Measurements from ENCODE around the gene ABCA1.

The ABCA1 gene

GRCh38 chr9:104963076-104963475, 35.1 kb upstream of the ABCA1 start:
- Histone ChIP-seq H3K27ac (ENCODE audit: low read depth, low read length) (no peak overlapping the region), H3K9ac (ENCODE audit: low read length) (no peak overlapping the region), H3K9me3 (ENCODE audit: insufficient read depth, low read length) (no peaks in the 10 kb centered on the region), H2AFZ (ENCODE audit: low read depth, low read length, severe bottlenecking) (no peak overlapping the region), H3K79me2 (ENCODE audit: insufficient read depth, low read length) (no peaks in the 10 kb centered on the region), H3K9me2 (replicated peaks; ENCODE audit: insufficient read depth, low read length) (no peaks in the 10 kb centered on the region), H3K36me3 (ENCODE audit: low read length) (no peaks in the 10 kb centered on the region), H3F3A (ENCODE audit: insufficient read depth) (no peaks in the 10 kb centered on the region), H3K27me3 (ENCODE audit: low read length) (no peaks in the 10 kb centered on the region), H4K20me1 (ENCODE audit: low read depth, low read length) (no peaks in the 10 kb centered on the region), H3K4me2 (ENCODE audit: low read depth, low read length, poor library complexity, severe bottlenecking) (no peak overlapping the region), H3K4me3 (ENCODE audit: insufficient read depth, low read length, poor library complexity, severe bottlenecking) (no peak overlapping the region)
- TF ChIP-seq EZH2phosphoT487 (conservative IDR thresholded peaks at IDR 0.05; ENCODE audit: low read length) (no peak), CTCF (IDR thresholded peaks at IDR 0.05; ENCODE audit: insufficient read depth, low read length, poor library complexity, severe bottlenecking) (no peak)

GRCh38 chr9:104961701-104962359, 33.9 kb upstream of the ABCA1 start:
- no peak for TF ChIP-seq CTCF (IDR thresholded peaks at IDR 0.05; ENCODE audit: insufficient read depth, low read length, poor library complexity, severe bottlenecking)
- TF ChIP-seq EZH2phosphoT487 (conservative IDR thresholded peaks at IDR 0.05; ENCODE audit: low read length), result no peak
- no peaks in the 10 kb centered on the region for H3K9me2 ChIP-seq (replicated peaks; ENCODE audit: insufficient read depth, low read length)
- no peak overlapping the region for H3K4me2 ChIP-seq (ENCODE audit: low read depth, low read length, poor library complexity, severe bottlenecking)
- no peaks in the 10 kb centered on the region for H3K79me2 ChIP-seq (ENCODE audit: insufficient read depth, low read length)
- no peaks in the 10 kb centered on the region for H4K20me1 ChIP-seq (ENCODE audit: low read depth, low read length)
- no peaks in the 10 kb centered on the region for H3F3A ChIP-seq (ENCODE audit: insufficient read depth)
- no peak overlapping the region for H2AFZ ChIP-seq (ENCODE audit: low read depth, low read length, severe bottlenecking)
- no peaks in the 10 kb centered on the region for H3K9me3 ChIP-seq (ENCODE audit: insufficient read depth, low read length)
- no peaks in the 10 kb centered on the region for H3K36me3 ChIP-seq (ENCODE audit: low read length)
- no peak overlapping the region for H3K4me3 ChIP-seq (ENCODE audit: insufficient read depth, low read length, poor library complexity, severe bottlenecking)
- no peak overlapping the region for H3K9ac ChIP-seq (ENCODE audit: low read length)
- H3K27ac ChIP-seq (ENCODE audit: low read depth, low read length), result no peak overlapping the region
- no peaks in the 10 kb centered on the region for H3K27me3 ChIP-seq (ENCODE audit: low read length)

- H4K20me1 ChIP-seq (ENCODE audit: low read depth, low read length), result no peaks in the 10 kb centered on the region
- no peak overlapping the region for H3K27ac ChIP-seq (ENCODE audit: low read depth, low read length)
- no peak overlapping the region for H2AFZ ChIP-seq (ENCODE audit: low read depth, low read length, severe bottlenecking)
- no peaks in the 10 kb centered on the region for H3K9me2 ChIP-seq (replicated peaks; ENCODE audit: insufficient read depth, low read length)
- no peak overlapping the region for H3K9ac ChIP-seq (ENCODE audit: low read length)
- H3K4me3 ChIP-seq (ENCODE audit: insufficient read depth, low read length, poor library complexity, severe bottlenecking), result no peak overlapping the region
- no peaks in the 10 kb centered on the region for H3K27me3 ChIP-seq (ENCODE audit: low read length)
- TF ChIP-seq EZH2phosphoT487 (conservative IDR thresholded peaks at IDR 0.05; ENCODE audit: low read length) (no peak), CTCF (IDR thresholded peaks at IDR 0.05; ENCODE audit: insufficient read depth, low read length, poor library complexity, severe bottlenecking) (no peak)
- H3F3A ChIP-seq (ENCODE audit: insufficient read depth), result no peaks in the 10 kb centered on the region
- no peaks in the 10 kb centered on the region for H3K79me2 ChIP-seq (ENCODE audit: insufficient read depth, low read length)
- H3K9me3 ChIP-seq (ENCODE audit: insufficient read depth, low read length), result no peaks in the 10 kb centered on the region
- no peak overlapping the region for H3K4me2 ChIP-seq (ENCODE audit: low read depth, low read length, poor library complexity, severe bottlenecking)
- H3K36me3 ChIP-seq (ENCODE audit: low read length), result no peaks in the 10 kb centered on the region
Observed at GRCh38 chr9:104961238-104961637, 33.3 kb upstream of the ABCA1 start.

Data from SU-DHL-6 (cell line).